Panc1 (cell line): ENCODE data around the gene QRFP.

ENCODE experiments used
- POLR2AphosphoS5 ChIP-seq: IDR thresholded peaks from 2 replicates; pipeline ENCODE4 v1.6.1; 2012; ENCODE audit warnings: mild to moderate bottlenecking, low read depth, low read length, moderate library complexity
- SIN3A ChIP-seq: IDR thresholded peaks from 2 replicates; pipeline ENCODE4 v1.6.1; 2012; ENCODE audit warnings: low read depth, mild to moderate bottlenecking, low read length, moderate library complexity, borderline replicate concordance; ENCODE audit not compliant: insufficient read depth

DNA sequence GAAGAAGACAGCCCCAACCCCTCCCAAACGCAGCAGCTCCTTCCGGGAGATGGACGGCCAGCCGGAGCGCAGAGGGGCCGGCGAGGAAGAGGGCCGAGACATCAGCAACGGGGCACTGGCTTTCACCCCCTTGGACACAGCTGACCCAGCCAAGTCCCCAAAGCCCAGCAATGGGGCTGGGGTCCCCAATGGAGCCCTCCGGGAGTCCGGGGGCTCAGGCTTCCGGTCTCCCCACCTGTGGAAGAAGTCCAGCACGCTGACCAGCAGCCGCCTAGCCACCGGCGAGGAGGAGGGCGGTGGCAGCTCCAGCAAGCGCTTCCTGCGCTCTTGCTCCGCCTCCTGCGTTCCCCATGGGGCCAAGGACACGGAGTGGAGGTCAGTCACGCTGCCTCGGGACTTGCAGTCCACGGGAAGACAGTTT is 12.5 kb downstream of the QRFP start:
- no peak for TF ChIP-seq POLR2AphosphoS5
- no peak for TF ChIP-seq SIN3A
